Neural progenitor cell (in vitro differentiated cells): Measurements from ENCODE around the gene FZD10. TPM values are rescaled to one million over a fixed set of nuclear protein-coding genes. Genes with fewer than 3 reads are reported as not detected.
A peak's percentile ranks its signal among the peaks of the same experiment; 100 is the strongest.

Experiments
- DNase-seq: peaks from one replicate; pipeline ENCODE4 v3.0.0-alpha.2; 2016; ENCODE audit warnings: low spot score
- H2AFZ ChIP-seq: fragments of 200-600 bp; sonication (generic); replicated peaks from 2 replicates; pipeline ENCODE4 v1.6.1; 2016; ENCODE audit warnings: antibody characterized with exemption
- H3F3A ChIP-seq: fragments of 200-600 bp; sonication (generic); 2 replicates; pipeline ENCODE4 v1.6.1; 2016; ENCODE audit warnings: antibody characterized with exemption, low read depth
- H3K27ac ChIP-seq: fragments of 200-600 bp; sonication (generic); 2 replicates; pipeline ENCODE4 v1.5.1; 2016; ENCODE audit warnings: mild to moderate bottlenecking
- H3K27me3 ChIP-seq: fragments of 200-600 bp; sonication (generic); 2 replicates; pipeline ENCODE4 v1.6.1; 2016; ENCODE audit warnings: mild to moderate bottlenecking, moderate library complexity
- H3K36me3 ChIP-seq: fragments of 200-600 bp; sonication (generic); 2 replicates; pipeline ENCODE4 v1.5.1; 2016
- H3K4me1 ChIP-seq: fragments of 200-600 bp; sonication (generic); 2 replicates; pipeline ENCODE4 v1.6.1; 2016; ENCODE audit warnings: mixed run types
- H3K4me2 ChIP-seq: fragments of 200-600 bp; sonication (generic); 2 replicates; pipeline ENCODE4 v1.6.1; 2016
- H3K4me3 ChIP-seq: fragments of 200-600 bp; sonication (generic); 2 replicates; pipeline ENCODE4 v1.5.1; 2016
- H3K79me2 ChIP-seq: fragments of 200-600 bp; sonication (generic); 2 replicates; pipeline ENCODE4 v1.6.1; 2016; ENCODE audit warnings: low read depth
- H3K9ac ChIP-seq: fragments of 200-600 bp; sonication (generic); 2 replicates; pipeline ENCODE4 v1.6.1; 2016
- H3K9me3 ChIP-seq: fragments of 200-600 bp; sonication (generic); 2 replicates; pipeline ENCODE4 v1.5.1; 2016; ENCODE audit warnings: low read depth
- H4K20me1 ChIP-seq: fragments of 200-600 bp; sonication (generic); 2 replicates; pipeline ENCODE4 v1.6.1; 2016; ENCODE audit warnings: low read depth
- H3K27ac Mint-ChIP-seq: 3 replicates; pipeline ENCODE4 v1.8.0; 2021; ENCODE audit warnings: mixed read lengths
- H3K27me3 Mint-ChIP-seq: 2 replicates; pipeline ENCODE4 v1.8.0; 2022; ENCODE audit warnings: low read depth, mild to moderate bottlenecking, inconsistent platforms, moderate library complexity, mixed read lengths; ENCODE audit not compliant: insufficient read depth
- H3K36me3 Mint-ChIP-seq: 3 replicates; pipeline ENCODE4 v1.8.0; 2021; ENCODE audit warnings: mixed read lengths
- H3K4me1 Mint-ChIP-seq: 3 replicates; pipeline ENCODE4 v1.8.0; 2021; ENCODE audit warnings: mixed read lengths
- H3K4me3 Mint-ChIP-seq: 3 replicates; pipeline ENCODE4 v1.8.0; 2021; ENCODE audit warnings: mild to moderate bottlenecking, moderate library complexity, mixed read lengths
- H3K9me3 Mint-ChIP-seq: 3 replicates; pipeline ENCODE4 v1.8.0; 2020; ENCODE audit warnings: mixed read lengths
- CTCF ChIP-seq: fragments of 200-600 bp; sonication (generic); IDR thresholded peaks from 2 replicates; pipeline ENCODE4 v1.5.1; 2017; ENCODE audit warnings: antibody characterized with exemption, mild to moderate bottlenecking
- EZH2 ChIP-seq: fragments of 200-600 bp; sonication (generic); IDR thresholded peaks from 2 replicates; pipeline ENCODE4 v1.6.1; 2017; ENCODE audit warnings: antibody characterized with exemption, mild to moderate bottlenecking, moderate library complexity
- EZH2phosphoT487 ChIP-seq: fragments of 200-600 bp; sonication (generic); IDR thresholded peaks from 2 replicates; pipeline ENCODE4 v1.6.1; 2017; ENCODE audit warnings: antibody characterized with exemption
- total RNA-seq: library from RNA; depleted of rRNA; stranded (reverse); fragments of >200 nt; gene quantifications from 2 replicates; pipeline ENCODE4 v1.2.3, GENCODE V29; 2015; ENCODE audit warnings: low replicate concordance

FZD10 gene
- total RNA-seq, 1 donor from 2014 or later, result 0.11 TPM

- DNase-seq, result no peak
- peaks cover 30% of the 10 kb centered on the region for H3K9me3 Mint-ChIP-seq
- peaks cover 3% of the 10 kb centered on the region for H3K4me1 Mint-ChIP-seq
- Histone ChIP-seq H3K79me2 (no peaks in the 10 kb centered on the region), H3K27me3 (peaks cover 12% of the 10 kb centered on the region), H3K4me1 (no peaks in the 10 kb centered on the region), H3K36me3 (no peaks in the 10 kb centered on the region), H3K9me3 (no peaks in the 10 kb centered on the region), H3K4me3 (no peak overlapping the region), H4K20me1 (no peaks in the 10 kb centered on the region), H3K9ac (no peak overlapping the region), H3K27ac (no peak overlapping the region), H3F3A (no peaks in the 10 kb centered on the region), H2AFZ (no peak overlapping the region), H3K4me2 (no peak overlapping the region)
- TF ChIP-seq CTCF, result no peak
- TF ChIP-seq EZH2, result no peak
- peaks cover 10% of the 10 kb centered on the region for H3K27me3 Mint-ChIP-seq
- no peak overlapping the region for H3K4me3 Mint-ChIP-seq
- peaks cover 3% of the 10 kb centered on the region for H3K36me3 Mint-ChIP-seq
- peak overlapping the region; percentile 38 for H3K27ac Mint-ChIP-seq
These were observed 42.3 kb downstream of the FZD10 start for GRCh38 chr12:130204541-130204953.

- Histone ChIP-seq H3K4me1 (no peaks in the 10 kb centered on the region), H3F3A (no peaks in the 10 kb centered on the region), H2AFZ (no peak overlapping the region), H3K9me3 (no peaks in the 10 kb centered on the region), H3K27ac (no peak overlapping the region), H3K9ac (no peak overlapping the region), H3K27me3 (peaks cover 11% of the 10 kb centered on the region), H3K4me3 (no peak overlapping the region), H4K20me1 (no peaks in the 10 kb centered on the region), H3K4me2 (no peak overlapping the region), H3K79me2 (no peaks in the 10 kb centered on the region), H3K36me3 (no peaks in the 10 kb centered on the region)
- H3K36me3 Mint-ChIP-seq, result peaks cover 3% of the 10 kb centered on the region
- H3K27me3 Mint-ChIP-seq, result peaks cover 10% of the 10 kb centered on the region
- H3K27ac Mint-ChIP-seq, result no peak overlapping the region
- peaks cover 26% of the 10 kb centered on the region for H3K9me3 Mint-ChIP-seq
- no peak for DNase-seq
- no peaks in the 10 kb centered on the region for H3K4me1 Mint-ChIP-seq
- H3K4me3 Mint-ChIP-seq, result no peak overlapping the region
- TF ChIP-seq EZH2phosphoT487 (no peak), EZH2 (no peak), CTCF (no peak)
These were observed 43.2 kb downstream of the FZD10 start for GRCh38 chr12:130205495-130205894.

GRCh38 chr12:130212384-130212989 is 50.2 kb downstream of the FZD10 start:
- peaks cover 20% of the 10 kb centered on the region for H3K4me1 Mint-ChIP-seq
- no peak for TF ChIP-seq CTCF
- no peak for TF ChIP-seq EZH2
- TF ChIP-seq EZH2phosphoT487, result no peak
- Histone ChIP-seq H3K9ac (no peak overlapping the region), H3K9me3 (no peaks in the 10 kb centered on the region), H3K4me3 (no peak overlapping the region), H3K36me3 (no peaks in the 10 kb centered on the region), H2AFZ (no peak overlapping the region), H3F3A (no peaks in the 10 kb centered on the region), H3K4me2 (no peak overlapping the region), H4K20me1 (no peaks in the 10 kb centered on the region), H3K4me1 (peaks cover 5% of the 10 kb centered on the region), H3K27ac (no peak overlapping the region), H3K79me2 (no peaks in the 10 kb centered on the region), H3K27me3 (peaks cover 73% of the 10 kb centered on the region)
- H3K9me3 Mint-ChIP-seq, result peaks cover 7% of the 10 kb centered on the region
- H3K27me3 Mint-ChIP-seq, result peaks cover 14% of the 10 kb centered on the region
- no peak for DNase-seq
- no peak overlapping the region for H3K27ac Mint-ChIP-seq
- no peaks in the 10 kb centered on the region for H3K36me3 Mint-ChIP-seq
- no peak overlapping the region for H3K4me3 Mint-ChIP-seq
